HEK293T (cell line): ENCODE measurements around the gene MTA1.

ENCODE experiments used
- ARNT ChIP-seq: fragments of 450-650 bp; IDR thresholded peaks from 2 replicates; pipeline ENCODE4 v1.6.1; 2017; ENCODE audit warnings: mild to moderate bottlenecking
- BHLHE40 ChIP-seq: fragments of 450-650 bp; IDR thresholded peaks from 2 replicates; pipeline ENCODE4 v1.6.1; 2016; ENCODE audit warnings: mild to moderate bottlenecking, moderate library complexity, borderline replicate concordance
- CTBP1 ChIP-seq: fragments of 450-650 bp; IDR thresholded peaks from 2 replicates; pipeline ENCODE4 v1.6.1; 2016; ENCODE audit warnings: borderline replicate concordance
- ELF4 ChIP-seq: fragments of 450-650 bp; IDR thresholded peaks from 2 replicates; pipeline ENCODE4 v1.6.1; 2017; ENCODE audit warnings: antibody characterized with exemption
- FOXA1 ChIP-seq: fragments of 450-650 bp; IDR thresholded peaks from 2 replicates; pipeline ENCODE4 v1.6.1; 2016; ENCODE audit warnings: mild to moderate bottlenecking
- FOXM1 ChIP-seq: fragments of 450-650 bp; IDR thresholded peaks from 2 replicates; pipeline ENCODE4 v1.6.1; 2017; ENCODE audit warnings: mild to moderate bottlenecking, borderline replicate concordance
- HDGF ChIP-seq: fragments of 450-650 bp; IDR thresholded peaks from 2 replicates; pipeline ENCODE4 v1.6.1; 2017; ENCODE audit warnings: antibody characterized with exemption, borderline replicate concordance
- PKNOX1 ChIP-seq: fragments of 450-650 bp; IDR thresholded peaks from 2 replicates; pipeline ENCODE4 v1.6.1; 2016
- SP1 ChIP-seq: fragments of 450-650 bp; IDR thresholded peaks from 2 replicates; pipeline ENCODE4 v1.6.1; 2017
- SUZ12 ChIP-seq: fragments of 450-650 bp; IDR thresholded peaks from 2 replicates; pipeline ENCODE4 v1.6.1; 2016; ENCODE audit warnings: mild to moderate bottlenecking
- TARDBP ChIP-seq: fragments of 450-650 bp; IDR thresholded peaks from 2 replicates; pipeline ENCODE4 v1.6.1; 2016
- ZNF384 ChIP-seq: fragments of 450-650 bp; IDR thresholded peaks from 2 replicates; pipeline ENCODE4 v1.6.1; 2016

GRCh38 chr14:105453847-105454246 lies 34.2 kb downstream of the MTA1 start:
- TF ChIP-seq SP1 (no peak), PKNOX1 (no peak), TARDBP (no peak), BHLHE40 (no peak), ARNT (no peak), SUZ12 (no peak), HDGF (no peak), ELF4 (no peak), FOXM1 (no peak), FOXA1 (no peak), CTBP1 (no peak), ZNF384 (no peak)
